Loucy (cell line): ENCODE results near the gene LAIR1.

Source experiments
- EZH2phosphoT487 ChIP-seq: fragments of 200-600 bp; IDR thresholded peaks from 2 replicates; pipeline ENCODE4 v1.6.1; 2018; ENCODE audit warnings: antibody characterized with exemption, mild to moderate bottlenecking, moderate library complexity, borderline replicate concordance
- TF ChIP-seq, protein P1 (sequence below): fragments of 200-600 bp; sonication (generic); conservative IDR thresholded peaks from 2 replicates; pipeline ENCODE4 v1.5.1; 2014; ENCODE audit warnings: mild to moderate bottlenecking, antibody characterized with exemption, low read length

DNA sequence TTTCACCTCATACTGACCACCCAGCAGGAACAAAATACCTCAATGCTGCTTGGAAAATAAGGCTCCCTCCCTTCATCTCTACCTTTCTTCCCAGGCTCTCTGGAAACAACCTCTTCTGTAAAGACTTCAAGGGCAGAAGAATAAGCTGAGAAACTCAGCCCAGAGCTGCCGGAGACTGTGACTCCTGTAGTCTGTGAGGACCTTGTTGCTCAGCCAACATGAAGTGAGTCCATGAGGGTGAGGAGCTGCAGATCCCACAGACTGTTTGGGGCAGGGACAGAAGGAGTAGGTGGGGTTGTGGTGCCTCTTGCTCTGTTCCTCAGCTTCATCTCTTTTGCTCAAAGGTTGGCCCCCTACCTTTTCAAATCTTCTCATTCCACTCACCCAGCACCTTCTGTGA, 59.6 kb downstream of the LAIR1 start:
- TF ChIP-seq, protein P1, sequence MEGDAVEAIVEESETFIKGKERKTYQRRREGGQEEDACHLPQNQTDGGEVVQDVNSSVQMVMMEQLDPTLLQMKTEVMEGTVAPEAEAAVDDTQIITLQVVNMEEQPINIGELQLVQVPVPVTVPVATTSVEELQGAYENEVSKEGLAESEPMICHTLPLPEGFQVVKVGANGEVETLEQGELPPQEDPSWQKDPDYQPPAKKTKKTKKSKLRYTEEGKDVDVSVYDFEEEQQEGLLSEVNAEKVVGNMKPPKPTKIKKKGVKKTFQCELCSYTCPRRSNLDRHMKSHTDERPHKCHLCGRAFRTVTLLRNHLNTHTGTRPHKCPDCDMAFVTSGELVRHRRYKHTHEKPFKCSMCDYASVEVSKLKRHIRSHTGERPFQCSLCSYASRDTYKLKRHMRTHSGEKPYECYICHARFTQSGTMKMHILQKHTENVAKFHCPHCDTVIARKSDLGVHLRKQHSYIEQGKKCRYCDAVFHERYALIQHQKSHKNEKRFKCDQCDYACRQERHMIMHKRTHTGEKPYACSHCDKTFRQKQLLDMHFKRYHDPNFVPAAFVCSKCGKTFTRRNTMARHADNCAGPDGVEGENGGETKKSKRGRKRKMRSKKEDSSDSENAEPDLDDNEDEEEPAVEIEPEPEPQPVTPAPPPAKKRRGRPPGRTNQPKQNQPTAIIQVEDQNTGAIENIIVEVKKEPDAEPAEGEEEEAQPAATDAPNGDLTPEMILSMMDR, result no peak
- no peak for TF ChIP-seq EZH2phosphoT487
